Cerebellar cortex (tissue), 1 donor: ENCODE results near the gene FAT3.

Experiments
- DNase-seq: peaks from one replicate; pipeline ENCODE4 v3.0.0-alpha.2; 2015; ENCODE audit warnings: low spot score

FAT3 gene

DNA sequence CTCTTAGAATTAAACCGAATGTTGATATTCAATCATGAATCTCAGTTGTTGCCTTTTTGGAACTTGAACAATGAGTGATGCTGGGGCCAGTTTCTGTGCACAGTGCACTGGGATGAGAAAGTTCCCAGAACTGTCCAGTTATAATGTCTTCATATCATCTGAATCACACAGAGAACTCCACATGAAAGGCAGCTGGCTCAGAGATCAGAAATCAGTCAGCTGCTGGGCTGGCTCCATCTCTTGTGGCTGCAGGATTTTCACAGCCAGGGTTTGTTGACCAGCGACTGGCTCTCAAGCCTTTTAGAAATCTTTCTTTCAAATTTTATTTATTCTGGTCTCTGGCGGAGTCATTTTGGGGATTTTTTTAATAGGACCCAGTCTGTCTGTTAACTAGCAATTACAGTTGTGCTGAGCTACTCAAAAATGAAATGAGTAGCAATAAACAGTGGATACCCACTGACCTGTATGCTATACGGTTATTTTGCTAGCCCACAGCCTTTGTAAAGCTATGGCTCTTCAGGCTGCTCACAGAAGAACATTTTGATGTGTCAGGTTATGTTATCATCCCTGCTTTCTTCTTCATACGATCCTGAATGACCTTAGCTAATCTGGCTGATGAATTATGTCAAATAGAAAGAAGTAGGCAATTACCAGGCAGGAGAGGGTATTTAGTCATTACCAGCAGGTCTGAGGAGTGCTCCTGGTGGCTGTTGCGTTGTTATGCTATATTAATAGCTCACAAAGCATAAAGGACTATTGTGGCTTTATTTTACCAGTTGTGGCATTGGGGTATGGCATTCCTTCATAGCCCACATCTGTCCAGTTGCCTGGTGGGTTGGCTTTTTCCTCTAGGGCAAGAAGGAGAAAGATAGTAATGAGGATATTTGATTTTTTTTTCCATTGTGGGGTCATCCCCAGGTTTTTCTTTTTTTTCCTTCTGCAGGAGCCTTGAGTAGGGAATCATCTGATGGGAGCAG, 3.6 kb downstream of the FAT3 start:
- DNase-seq: no peak

DNA sequence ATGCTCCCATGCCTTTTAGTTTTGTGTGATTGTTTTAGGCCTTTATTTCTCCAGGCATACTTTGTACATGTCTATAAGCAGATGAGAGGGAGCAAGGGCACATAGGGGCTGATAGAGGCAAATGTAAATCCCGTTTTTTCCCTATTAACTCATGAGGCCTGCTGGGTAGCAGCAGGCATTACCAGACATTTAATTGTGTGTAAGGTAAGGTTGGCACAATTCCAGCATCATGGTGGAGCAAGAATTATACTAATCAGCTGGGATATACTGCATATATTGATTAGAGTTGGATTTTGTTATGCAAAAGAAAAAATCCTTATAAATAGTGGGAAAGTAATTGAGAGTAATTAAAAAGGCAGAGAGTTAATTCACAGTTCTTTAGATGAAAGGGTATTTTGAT, 12.2 kb downstream of the FAT3 start:
- DNase-seq: no peak

DNA sequence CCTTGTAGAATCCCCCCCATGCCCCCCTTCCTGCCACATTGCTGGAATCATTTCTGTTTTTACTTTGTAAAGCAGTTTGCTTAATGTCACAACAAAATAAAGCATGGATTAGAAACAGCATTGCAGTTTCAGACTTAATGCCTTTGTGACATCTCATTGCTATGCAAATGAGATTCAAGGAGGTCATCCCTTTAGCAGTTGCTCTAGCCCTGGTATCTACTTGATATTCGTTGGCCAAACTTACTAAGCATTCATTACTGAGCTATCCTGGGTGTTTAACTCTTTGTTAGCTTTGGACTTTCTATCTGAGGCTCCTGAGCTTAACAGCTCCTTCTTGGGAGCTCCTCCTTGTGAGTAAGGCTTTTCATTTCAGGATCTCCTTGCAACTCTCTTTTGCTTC, 16.3 kb downstream of the FAT3 start:
- DNase-seq: no peak

DNA sequence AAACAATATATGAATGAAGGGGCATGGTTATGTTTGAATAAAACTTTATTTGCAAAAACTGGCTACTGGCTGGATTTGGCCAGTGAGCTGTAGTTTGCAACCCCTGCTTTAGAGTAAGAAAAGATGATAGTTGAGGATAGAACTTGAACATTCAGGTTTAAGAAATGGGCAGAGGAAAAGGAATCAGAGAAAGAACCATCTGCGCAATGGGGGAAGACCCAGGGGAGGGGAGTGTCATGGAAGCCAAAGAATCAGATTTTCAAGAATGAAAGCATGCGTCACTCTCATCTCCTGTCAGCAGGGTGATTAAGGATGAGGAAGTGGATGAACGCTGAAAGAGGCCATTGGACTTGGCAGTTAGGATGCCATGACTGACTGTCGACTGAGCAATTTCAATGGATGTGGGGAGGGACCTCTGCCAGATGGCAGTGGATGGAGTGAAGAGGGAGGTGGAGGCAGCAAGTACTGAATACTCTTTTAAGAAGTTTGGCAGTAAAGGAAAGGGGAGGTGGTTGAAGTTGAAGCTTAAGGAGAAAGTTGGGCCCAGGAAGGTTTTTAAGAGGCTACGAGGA, 21.2 kb downstream of the FAT3 start:
- no peak for DNase-seq

- no peak for DNase-seq
These were observed 22.0 kb downstream of the FAT3 start for GRCh38 chr11:92246630-92247029.

GRCh38 chr11:92249156-92249753, 24.6 kb downstream of the FAT3 start:
- DNase-seq: no peak

- DNase-seq: no peak
These were observed 27.4 kb downstream of the FAT3 start for GRCh38 chr11:92251980-92252379.

- DNase-seq: no peak
These were observed 28.8 kb downstream of the FAT3 start for GRCh38 chr11:92253421-92253820.

- no peak for DNase-seq
These were observed 29.3 kb downstream of the FAT3 start for GRCh38 chr11:92253945-92254344.

- DNase-seq: no peak
These were observed 32.9 kb downstream of the FAT3 start for GRCh38 chr11:92257536-92257935.

GRCh38 chr11:92259861-92260260, 35.2 kb downstream of the FAT3 start:
- no peak for DNase-seq

DNA sequence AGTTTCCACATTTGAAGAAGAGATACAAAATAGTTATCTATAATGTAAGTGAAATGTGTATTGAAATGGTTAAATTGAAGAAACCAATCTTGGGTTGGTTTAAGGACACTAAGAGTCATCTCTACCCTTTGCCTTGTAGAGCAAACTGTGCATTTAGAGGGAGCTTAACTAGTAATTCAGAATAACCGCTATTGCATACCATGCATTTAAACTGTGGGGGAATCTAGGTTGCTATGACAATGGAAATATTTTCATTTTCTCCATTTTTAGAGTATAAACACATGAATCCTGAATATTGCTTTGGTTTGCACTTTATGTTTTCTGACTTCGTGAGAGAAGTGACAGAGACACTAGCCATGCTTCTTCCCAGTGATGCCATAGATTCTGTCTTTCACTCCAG, 39.7 kb downstream of the FAT3 start:
- no peak for DNase-seq

GRCh38 chr11:92266806-92267205, 42.2 kb downstream of the FAT3 start:
- no peak for DNase-seq

DNA sequence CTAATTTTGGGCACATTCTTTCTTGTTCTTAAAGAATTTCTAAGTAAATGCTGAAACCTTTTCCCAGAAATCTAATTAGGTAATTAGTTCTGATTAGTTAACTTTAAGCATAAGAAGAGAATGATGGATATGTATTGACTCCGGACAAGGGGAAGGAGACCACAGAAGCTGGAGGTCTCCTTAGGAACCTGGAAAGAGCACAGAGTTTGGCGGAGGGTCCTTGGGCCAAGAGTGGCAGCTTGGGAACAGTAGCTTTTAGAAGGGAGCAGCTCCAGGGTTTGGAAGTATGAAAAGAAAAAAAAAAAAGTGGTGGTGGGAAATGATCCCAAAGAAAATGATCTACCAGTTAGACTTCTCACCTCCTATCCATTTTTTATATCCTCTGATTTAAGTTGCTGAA, 42.7 kb downstream of the FAT3 start:
- no peak for DNase-seq

- DNase-seq: no peak
These were observed 43.4 kb downstream of the FAT3 start for GRCh38 chr11:92267968-92268367.

GRCh38 chr11:92268546-92268945, 43.9 kb downstream of the FAT3 start:
- DNase-seq: no peak

GRCh38 chr11:92269021-92269420, 44.4 kb downstream of the FAT3 start:
- no peak for DNase-seq

DNA sequence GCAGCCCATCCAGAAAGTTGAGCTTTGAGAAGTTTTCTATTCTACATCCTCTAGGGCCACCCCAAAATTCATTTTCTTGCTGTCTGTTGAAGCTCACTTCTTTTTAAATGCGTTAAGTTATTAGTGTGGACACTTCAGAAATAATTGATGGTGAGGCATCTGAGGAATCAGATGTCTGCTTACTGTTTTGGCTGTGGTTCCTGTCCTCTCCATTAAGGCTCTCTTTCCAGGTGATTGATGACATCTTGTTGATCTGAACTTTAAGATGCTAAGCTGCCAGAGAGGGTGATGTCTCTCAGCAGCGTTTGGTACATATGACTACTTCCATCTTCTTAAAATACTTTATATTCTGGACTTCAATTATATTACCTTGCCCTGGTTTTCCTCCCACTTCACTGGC, 45.2 kb downstream of the FAT3 start:
- DNase-seq: no peak

DNA sequence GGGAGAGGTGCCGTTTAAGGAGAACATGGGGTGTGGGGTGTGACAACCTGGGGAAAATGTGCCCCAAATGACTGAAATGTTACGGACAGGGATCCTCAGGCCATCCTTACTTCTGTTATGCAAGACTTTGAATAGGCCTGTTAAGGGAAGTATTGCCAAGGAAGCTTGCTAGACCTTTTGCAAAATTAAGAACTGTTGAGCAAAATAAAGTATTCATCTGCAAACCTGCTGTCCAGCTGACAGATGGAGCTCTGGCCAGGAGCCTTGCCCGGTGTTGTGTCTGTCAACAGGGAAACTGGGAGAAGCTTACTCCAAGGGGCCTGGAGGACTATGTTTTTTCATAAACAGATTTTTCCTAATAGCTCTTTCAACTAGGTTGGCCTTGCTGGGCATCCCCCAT, 48.0 kb downstream of the FAT3 start:
- peak; percentile 2 for DNase-seq
